Measurements from ENCODE around the gene ZNF429.
A peak's percentile ranks its signal among the peaks of the same experiment; 100 is the strongest.
"Not testable (repeated sequence)": the region's sequence is repeated elsewhere in the genome, so short reads cannot be mapped to it uniquely, and the experiment has no call there.

The ZNF429 gene

GRCh38 chr19:21519488-21519887 lies 14.1 kb downstream of the ZNF429 start:
- no peak for DNase-seq

- no peak for DNase-seq
Observed at GRCh38 chr19:21532904-21533303, 27.5 kb downstream of the ZNF429 start.

GRCh38 chr19:21536741-21537290 lies 31.4 kb downstream of the ZNF429 start:
- DNase-seq: not testable (repeated sequence)

GRCh38 chr19:21559444-21559843 lies 54.0 kb downstream of the ZNF429 start:
- no peak for DNase-seq

- no peak for DNase-seq
Observed at GRCh38 chr19:21564406-21564805, 59.0 kb downstream of the ZNF429 start.

GRCh38 chr19:21566073-21566472 lies 60.7 kb downstream of the ZNF429 start:
- DNase-seq: no peak

- not testable (repeated sequence) for DNase-seq
Observed at GRCh38 chr19:21567806-21568205, 62.4 kb downstream of the ZNF429 start.

- peak; percentile 98 for DNase-seq
Observed at GRCh38 chr19:21568816-21569493, 63.6 kb downstream of the ZNF429 start.

- DNase-seq: peak; percentile 82
Observed at GRCh38 chr19:21569494-21569865, 64.1 kb downstream of the ZNF429 start.

- DNase-seq: no peak
Observed at GRCh38 chr19:21571316-21571715, 65.9 kb downstream of the ZNF429 start.

GRCh38 chr19:21574607-21575006 lies 69.2 kb downstream of the ZNF429 start:
- no peak for DNase-seq

GRCh38 chr19:21576481-21576880 lies 71.1 kb downstream of the ZNF429 start:
- DNase-seq: no peak

GRCh38 chr19:21580101-21580500 lies 74.7 kb downstream of the ZNF429 start:
- DNase-seq: peak; percentile 37

GRCh38 chr19:21580818-21581217 lies 75.4 kb downstream of the ZNF429 start:
- DNase-seq: no peak

GRCh38 chr19:21581646-21582240 lies 76.3 kb downstream of the ZNF429 start:
- DNase-seq: no peak

- no peak for DNase-seq
Observed at GRCh38 chr19:21584537-21584936, 79.1 kb downstream of the ZNF429 start.

GRCh38 chr19:21585281-21585890 lies 80.0 kb downstream of the ZNF429 start:
- DNase-seq: no peak

- DNase-seq: no peak
Observed at GRCh38 chr19:21586311-21587116, 81.1 kb downstream of the ZNF429 start.

- DNase-seq: no peak
Observed at GRCh38 chr19:21587117-21587461, 81.7 kb downstream of the ZNF429 start.

- no peak for DNase-seq
Observed at GRCh38 chr19:21587549-21587948, 82.1 kb downstream of the ZNF429 start.

- DNase-seq: no peak
Observed at GRCh38 chr19:21588065-21588601, 82.7 kb downstream of the ZNF429 start.

GRCh38 chr19:21590867-21591266 lies 85.5 kb downstream of the ZNF429 start:
- no peak for DNase-seq

- no peak for DNase-seq
Observed at GRCh38 chr19:21593008-21593481, 87.6 kb downstream of the ZNF429 start.
